Measurements from ENCODE around the gene TYW3.
A peak's percentile ranks its signal among the peaks of the same experiment; 100 is the strongest.

TYW3 gene

GRCh38 chr1:74771913-74772515, 39.1 kb downstream of the TYW3 start:
- TF ChIP-seq EZH2phosphoT487 (IDR thresholded peaks at IDR 0.05; ENCODE audit: low read depth) (no peak), CTCF (IDR thresholded peaks at IDR 0.05; ENCODE audit: low read depth, low read length) (peak; percentile 63)
- Histone ChIP-seq H3K4me3 (ENCODE audit: low read length) (no peak overlapping the region), H3K36me3 (replicated peaks; ENCODE audit: low read depth, low read length) (no peaks in the 10 kb centered on the region), H3K27ac (ENCODE audit: low read length) (no peak overlapping the region), H3K9me3 (ENCODE audit: insufficient read depth, low read length) (no peaks in the 10 kb centered on the region), H3K4me1 (ENCODE audit: low read length) (no peaks in the 10 kb centered on the region), H3K79me2 (ENCODE audit: low read length) (no peaks in the 10 kb centered on the region), H3K27me3 (ENCODE audit: low read depth, low read length) (no peaks in the 10 kb centered on the region), H4K20me1 (ENCODE audit: insufficient read depth, low read length) (no peaks in the 10 kb centered on the region), H3K4me2 (ENCODE audit: low read length) (no peak overlapping the region), H3K9ac (ENCODE audit: low read length) (no peak overlapping the region), H2AFZ (ENCODE audit: low read depth, low read length) (no peak overlapping the region)

- H3K36me3 ChIP-seq (replicated peaks; ENCODE audit: low read depth, low read length), result no peaks in the 10 kb centered on the region
- no peaks in the 10 kb centered on the region for H4K20me1 ChIP-seq (ENCODE audit: insufficient read depth, low read length)
- no peaks in the 10 kb centered on the region for H3K4me1 ChIP-seq (ENCODE audit: low read length)
- TF ChIP-seq CTCF (IDR thresholded peaks at IDR 0.05; ENCODE audit: low read depth, low read length) (no peak), EZH2phosphoT487 (IDR thresholded peaks at IDR 0.05; ENCODE audit: low read depth) (no peak)
- H3K4me2 ChIP-seq (ENCODE audit: low read length), result no peak overlapping the region
- H3K9ac ChIP-seq (ENCODE audit: low read length), result no peak overlapping the region
- H2AFZ ChIP-seq (ENCODE audit: low read depth, low read length), result no peak overlapping the region
- H3K79me2 ChIP-seq (ENCODE audit: low read length), result no peaks in the 10 kb centered on the region
- H3K9me3 ChIP-seq (ENCODE audit: insufficient read depth, low read length), result no peaks in the 10 kb centered on the region
- no peak overlapping the region for H3K27ac ChIP-seq (ENCODE audit: low read length)
- H3K27me3 ChIP-seq (ENCODE audit: low read depth, low read length), result no peaks in the 10 kb centered on the region
- no peak overlapping the region for H3K4me3 ChIP-seq (ENCODE audit: low read length)
These were observed 40.0 kb downstream of the TYW3 start for GRCh38 chr1:74772945-74773344.

GRCh38 chr1:74773582-74773981, 40.6 kb downstream of the TYW3 start:
- no peaks in the 10 kb centered on the region for H3K9me3 ChIP-seq (ENCODE audit: insufficient read depth, low read length)
- no peak overlapping the region for H3K4me2 ChIP-seq (ENCODE audit: low read length)
- H3K9ac ChIP-seq (ENCODE audit: low read length), result no peak overlapping the region
- H3K79me2 ChIP-seq (ENCODE audit: low read length), result no peaks in the 10 kb centered on the region
- no peaks in the 10 kb centered on the region for H4K20me1 ChIP-seq (ENCODE audit: insufficient read depth, low read length)
- no peaks in the 10 kb centered on the region for H3K4me1 ChIP-seq (ENCODE audit: low read length)
- no peak overlapping the region for H3K27ac ChIP-seq (ENCODE audit: low read length)
- H3K4me3 ChIP-seq (ENCODE audit: low read length), result no peak overlapping the region
- TF ChIP-seq CTCF (IDR thresholded peaks at IDR 0.05; ENCODE audit: low read depth, low read length) (no peak), EZH2phosphoT487 (IDR thresholded peaks at IDR 0.05; ENCODE audit: low read depth) (no peak)
- H2AFZ ChIP-seq (ENCODE audit: low read depth, low read length), result no peak overlapping the region
- H3K27me3 ChIP-seq (ENCODE audit: low read depth, low read length), result no peaks in the 10 kb centered on the region
- no peaks in the 10 kb centered on the region for H3K36me3 ChIP-seq (replicated peaks; ENCODE audit: low read depth, low read length)

GRCh38 chr1:74775735-74776134, 42.8 kb downstream of the TYW3 start:
- no peak overlapping the region for H3K27ac ChIP-seq (ENCODE audit: low read length)
- no peaks in the 10 kb centered on the region for H3K4me1 ChIP-seq (ENCODE audit: low read length)
- no peaks in the 10 kb centered on the region for H4K20me1 ChIP-seq (ENCODE audit: insufficient read depth, low read length)
- H3K4me3 ChIP-seq (ENCODE audit: low read length), result no peak overlapping the region
- no peaks in the 10 kb centered on the region for H3K36me3 ChIP-seq (replicated peaks; ENCODE audit: low read depth, low read length)
- H3K27me3 ChIP-seq (ENCODE audit: low read depth, low read length), result no peaks in the 10 kb centered on the region
- H3K9me3 ChIP-seq (ENCODE audit: insufficient read depth, low read length), result no peaks in the 10 kb centered on the region
- H2AFZ ChIP-seq (ENCODE audit: low read depth, low read length), result no peak overlapping the region
- no peak for TF ChIP-seq EZH2phosphoT487 (IDR thresholded peaks at IDR 0.05; ENCODE audit: low read depth)
- TF ChIP-seq CTCF (IDR thresholded peaks at IDR 0.05; ENCODE audit: low read depth, low read length), result peak; percentile 49
- no peak overlapping the region for H3K9ac ChIP-seq (ENCODE audit: low read length)
- H3K79me2 ChIP-seq (ENCODE audit: low read length), result no peaks in the 10 kb centered on the region
- no peak overlapping the region for H3K4me2 ChIP-seq (ENCODE audit: low read length)

Data from OCI-LY3 (cell line).